Memory B cell (primary cell): ENCODE results near the gene SLC22A23.
A peak's percentile ranks its signal among the peaks of the same experiment; 100 is the strongest.

ENCODE experiments used
- ATAC-seq: fragments of 150-1000 bp; cut with Tn5 transposase; 2 replicates; pipeline ENCODE4 v1.10.0; 2021; ENCODE audit warnings: low read depth, mild to moderate bottlenecking, moderate library complexity
- DNase-seq, 2 donors: peaks; one replicate each; pipeline ENCODE4 v3.0.0; 2022; ENCODE audit warnings: low spot score in 2 of 2
- H3K27ac Mint-ChIP-seq: one replicate; pipeline ENCODE4 v1.8.0; 2022; ENCODE audit warnings: mild to moderate bottlenecking, moderate library complexity, mixed read lengths
- H3K27me3 Mint-ChIP-seq: one replicate; pipeline ENCODE4 v1.8.0; 2022; ENCODE audit warnings: mixed read lengths
- H3K36me3 Mint-ChIP-seq: one replicate; pipeline ENCODE4 v1.8.0; 2022; ENCODE audit warnings: mild to moderate bottlenecking, mixed read lengths
- H3K4me1 Mint-ChIP-seq: one replicate; pipeline ENCODE4 v1.8.0; 2022; ENCODE audit warnings: mixed read lengths
- H3K4me3 Mint-ChIP-seq: one replicate; pipeline ENCODE4 v1.8.0; 2022; ENCODE audit warnings: mild to moderate bottlenecking, moderate library complexity, mixed read lengths
- H3K9me3 Mint-ChIP-seq: one replicate; pipeline ENCODE4 v1.8.0; 2022; ENCODE audit warnings: mixed read lengths

The SLC22A23 gene

DNA sequence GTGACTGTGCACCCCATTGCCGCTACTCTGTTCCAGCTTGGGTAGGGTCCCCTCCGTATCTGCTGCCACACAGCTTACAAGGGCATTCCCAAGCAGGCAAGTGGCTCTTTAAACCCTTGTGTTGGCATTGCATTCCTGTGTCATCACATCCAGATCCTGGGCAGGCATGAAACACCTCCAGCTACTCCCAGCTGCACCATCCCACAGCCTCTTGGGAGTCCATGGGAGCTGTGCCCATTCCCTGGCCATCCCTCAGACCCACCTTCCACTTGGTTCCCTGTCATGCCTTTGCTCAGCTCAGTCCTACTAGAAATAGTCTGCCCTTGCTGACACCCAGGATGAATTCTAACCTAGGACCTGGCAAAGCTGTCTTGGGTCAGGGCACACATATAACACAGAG, 110.4 kb downstream of the SLC22A23 start:
- H3K4me3 Mint-ChIP-seq = no peak overlapping the region
- no peaks in the 10 kb centered on the region for H3K36me3 Mint-ChIP-seq
- peaks cover 16% of the 10 kb centered on the region for H3K27me3 Mint-ChIP-seq
- ATAC-seq = no peak
- peaks cover 5% of the 10 kb centered on the region for H3K4me1 Mint-ChIP-seq
- no peaks in the 10 kb centered on the region for H3K9me3 Mint-ChIP-seq
- no peak for DNase-seq
- no peak overlapping the region for H3K27ac Mint-ChIP-seq

DNA sequence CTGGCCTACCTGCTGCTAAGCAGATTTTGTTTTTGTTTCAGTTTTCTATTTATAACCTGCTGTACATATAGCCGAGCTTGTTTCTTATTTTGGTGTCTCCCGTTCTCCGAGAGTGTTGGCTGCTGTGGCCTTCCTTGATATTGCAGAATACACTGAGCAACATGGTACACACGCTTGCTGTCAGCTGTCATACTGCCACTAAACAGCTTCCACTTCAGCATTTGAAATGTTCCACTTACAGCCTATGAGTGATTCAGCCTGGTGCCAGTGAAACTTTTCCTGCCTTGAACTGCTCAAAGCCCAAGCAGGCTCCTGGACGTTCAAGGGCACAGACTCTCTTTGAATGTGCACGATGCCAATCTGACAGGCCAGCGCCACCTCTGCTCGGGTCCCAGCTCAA, 111.0 kb downstream of the SLC22A23 start:
- Mint-ChIP-seq H3K9me3 (no peaks in the 10 kb centered on the region), H3K27me3 (peaks cover 19% of the 10 kb centered on the region), H3K36me3 (no peaks in the 10 kb centered on the region), H3K27ac (no peak overlapping the region), H3K4me1 (peaks cover 5% of the 10 kb centered on the region), H3K4me3 (no peak overlapping the region)
- DNase-seq (no peak), ATAC-seq (no peak)

DNA sequence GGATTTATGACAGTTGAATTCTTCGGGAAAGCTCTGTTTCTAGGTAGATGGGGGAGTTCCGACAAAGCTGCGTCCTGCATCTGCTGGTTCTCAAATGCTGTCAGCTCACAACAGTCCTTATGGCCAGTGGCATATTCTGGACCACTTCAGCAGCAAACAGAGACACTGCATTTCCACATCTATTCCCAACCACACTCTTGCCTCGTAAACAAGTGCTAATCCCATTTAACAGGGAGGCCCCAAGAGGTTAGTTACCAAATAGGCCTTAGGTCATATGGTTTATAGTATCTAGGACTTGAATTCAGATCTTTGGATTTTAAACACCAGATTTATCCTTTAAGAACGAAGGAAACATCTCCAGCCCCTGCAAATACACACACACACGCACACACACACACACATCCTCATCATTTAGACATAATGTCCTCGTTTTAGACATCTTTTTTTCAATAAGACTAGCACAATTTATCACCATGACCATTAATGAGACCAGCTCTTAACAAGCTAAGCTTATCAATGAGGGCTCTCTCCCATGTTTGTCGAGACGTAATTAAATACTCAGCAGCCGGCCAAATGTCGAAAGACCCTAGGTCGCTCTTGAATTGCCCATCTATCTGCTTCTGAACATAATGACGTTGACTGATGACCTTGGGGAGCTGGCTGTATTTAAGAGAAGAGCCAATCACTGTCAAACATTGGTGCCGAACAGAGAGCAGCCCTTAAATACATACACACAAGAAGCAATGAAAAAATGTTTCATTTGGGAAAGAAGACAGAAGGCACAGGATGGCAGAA, 113.6 kb downstream of the SLC22A23 start:
- ATAC-seq = no peak
- H3K4me1 Mint-ChIP-seq = peaks cover 5% of the 10 kb centered on the region
- H3K4me3 Mint-ChIP-seq = no peak overlapping the region
- H3K36me3 Mint-ChIP-seq = no peaks in the 10 kb centered on the region
- H3K27me3 Mint-ChIP-seq = peaks cover 10% of the 10 kb centered on the region
- no peak overlapping the region for H3K27ac Mint-ChIP-seq
- DNase-seq = no peak
- H3K9me3 Mint-ChIP-seq = no peaks in the 10 kb centered on the region

DNA sequence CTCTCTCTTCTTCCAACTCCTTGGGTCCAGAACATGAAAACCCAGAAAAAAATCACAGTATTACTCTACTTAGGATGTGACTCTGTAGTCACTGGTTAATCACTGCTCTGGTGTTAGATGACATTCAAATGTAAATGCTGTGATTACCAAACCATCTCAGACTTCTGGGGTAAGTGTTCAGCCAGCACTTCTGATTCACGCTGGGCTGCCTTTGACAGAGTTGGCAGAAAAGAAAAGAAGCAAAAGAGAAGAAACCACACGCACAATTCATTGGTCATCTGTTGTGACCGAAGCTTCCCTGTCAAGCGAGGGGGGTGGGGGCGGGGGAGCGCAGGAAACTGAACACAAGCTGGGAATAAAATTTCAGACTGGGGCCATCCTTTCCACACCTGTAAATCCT, 115.4 kb downstream of the SLC22A23 start:
- peaks cover 12% of the 10 kb centered on the region for H3K4me1 Mint-ChIP-seq
- ATAC-seq (no peak), DNase-seq (no peak)
- H3K4me3 Mint-ChIP-seq = no peak overlapping the region
- no peak overlapping the region for H3K27ac Mint-ChIP-seq
- peaks cover 9% of the 10 kb centered on the region for H3K27me3 Mint-ChIP-seq
- no peaks in the 10 kb centered on the region for H3K36me3 Mint-ChIP-seq
- no peaks in the 10 kb centered on the region for H3K9me3 Mint-ChIP-seq

DNA sequence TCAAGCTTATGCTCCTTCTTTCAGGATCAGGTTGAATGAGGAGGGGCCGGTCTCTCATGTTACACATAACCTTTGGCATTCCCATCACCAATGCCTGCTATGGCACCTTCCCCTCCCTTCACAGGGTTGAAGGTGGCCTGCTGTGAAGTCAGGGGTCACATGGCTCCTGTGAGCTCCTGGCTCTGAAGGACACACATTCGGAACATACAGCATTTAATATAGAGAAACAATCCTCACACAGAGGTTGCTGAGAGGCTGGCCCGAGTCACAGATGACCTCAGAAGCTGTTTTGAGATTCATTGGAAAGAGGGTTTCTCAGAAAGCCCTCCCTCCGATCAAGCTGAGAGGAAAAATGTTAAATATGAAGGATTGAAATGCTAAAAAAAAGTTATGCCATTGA, 116.0 kb downstream of the SLC22A23 start:
- DNase-seq (no peak), ATAC-seq (no peak)
- peaks cover 12% of the 10 kb centered on the region for H3K27me3 Mint-ChIP-seq
- H3K27ac Mint-ChIP-seq = no peak overlapping the region
- no peak overlapping the region for H3K4me3 Mint-ChIP-seq
- H3K9me3 Mint-ChIP-seq = no peaks in the 10 kb centered on the region
- H3K36me3 Mint-ChIP-seq = no peaks in the 10 kb centered on the region
- H3K4me1 Mint-ChIP-seq = peaks cover 9% of the 10 kb centered on the region

DNA sequence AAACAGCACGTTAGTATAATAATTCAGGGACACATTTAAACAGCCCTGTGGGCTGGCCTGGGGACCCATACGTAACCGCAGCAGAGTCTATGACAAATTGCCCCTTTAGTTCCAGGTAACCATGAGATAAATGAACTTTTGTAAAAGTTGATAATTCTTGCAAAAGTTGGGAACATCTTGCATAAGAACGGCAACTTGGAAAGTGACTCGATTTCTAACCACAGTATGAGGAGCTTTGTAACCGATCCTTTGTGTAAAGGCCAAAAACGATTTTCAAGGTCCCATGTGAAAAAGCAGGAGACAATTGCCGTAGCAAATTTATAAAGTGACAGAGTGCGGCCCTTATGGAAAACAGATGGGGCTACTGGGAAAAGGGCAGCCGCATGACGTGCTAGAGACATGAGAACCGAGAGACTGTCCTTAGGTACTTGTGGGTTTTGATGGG, 116.5 kb downstream of the SLC22A23 start:
- peaks cover 7% of the 10 kb centered on the region for H3K4me1 Mint-ChIP-seq
- no peak overlapping the region for H3K27ac Mint-ChIP-seq
- peaks cover 12% of the 10 kb centered on the region for H3K27me3 Mint-ChIP-seq
- no peaks in the 10 kb centered on the region for H3K36me3 Mint-ChIP-seq
- no peaks in the 10 kb centered on the region for H3K9me3 Mint-ChIP-seq
- ATAC-seq = no peak
- DNase-seq = no peak
- no peak overlapping the region for H3K4me3 Mint-ChIP-seq

DNA sequence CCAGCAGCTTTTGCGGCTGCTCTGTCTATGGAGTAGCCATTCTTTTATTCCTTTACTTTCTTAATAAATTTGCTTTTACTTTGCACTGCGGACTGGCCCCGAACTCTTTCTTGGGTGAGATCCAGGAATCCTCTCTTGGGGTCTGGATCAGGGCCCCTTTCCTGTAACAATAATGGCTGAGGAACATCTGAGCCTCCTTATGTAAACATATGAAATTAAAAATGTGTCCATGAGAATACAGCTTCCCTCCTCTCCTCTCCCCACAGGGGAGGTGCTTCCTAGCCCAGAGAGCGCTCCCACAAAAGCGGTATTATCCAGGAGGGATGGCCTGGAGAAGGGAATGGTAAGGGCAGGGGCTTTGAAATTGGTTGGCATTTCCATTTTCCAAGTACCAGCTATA, 117.0 kb downstream of the SLC22A23 start:
- H3K4me3 Mint-ChIP-seq = no peak overlapping the region
- H3K4me1 Mint-ChIP-seq = peaks cover 7% of the 10 kb centered on the region
- no peaks in the 10 kb centered on the region for H3K36me3 Mint-ChIP-seq
- ATAC-seq (no peak), DNase-seq (no peak)
- H3K27ac Mint-ChIP-seq = no peak overlapping the region
- H3K9me3 Mint-ChIP-seq = no peaks in the 10 kb centered on the region
- peaks cover 14% of the 10 kb centered on the region for H3K27me3 Mint-ChIP-seq

DNA sequence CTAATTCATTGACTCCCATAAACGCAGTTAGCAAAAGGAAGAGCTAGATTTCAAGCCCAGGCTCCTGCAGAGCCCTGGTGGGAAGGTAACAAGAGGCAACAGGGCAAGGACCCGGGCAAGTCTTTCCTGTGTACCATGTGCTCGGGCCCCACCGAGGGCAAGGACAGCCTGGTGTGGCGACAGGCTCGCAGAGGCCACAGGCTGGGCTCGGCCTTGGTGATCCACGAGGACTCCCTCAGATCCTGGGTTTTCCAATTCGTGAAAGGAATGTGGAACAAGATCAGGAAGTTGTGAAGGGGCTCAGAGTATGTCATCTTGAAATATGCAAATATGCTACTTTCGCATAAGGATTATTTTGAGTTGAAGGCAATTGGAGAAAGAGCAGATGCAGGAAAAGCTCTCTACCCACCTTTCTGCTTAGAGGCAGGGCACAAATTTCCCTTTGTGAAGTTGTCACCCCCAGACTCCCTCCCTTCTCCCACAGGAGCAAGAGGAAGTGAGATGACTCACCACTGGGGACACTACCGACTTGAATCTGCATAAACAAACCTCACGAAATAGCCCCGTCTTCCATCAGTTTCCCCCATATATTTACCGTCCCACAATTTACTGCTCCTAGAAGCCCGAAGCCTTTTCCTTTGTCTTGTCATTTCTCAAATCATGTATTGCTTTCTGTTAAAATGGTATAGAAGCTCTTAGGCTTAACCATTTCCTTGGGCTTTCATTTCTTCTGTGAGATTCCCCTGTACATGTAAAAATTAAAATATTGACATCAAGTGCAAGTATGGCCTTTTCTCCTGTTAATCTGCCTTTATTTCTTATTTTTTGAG, 119.1 kb downstream of the SLC22A23 start:
- ATAC-seq = no peak
- no peak for DNase-seq
- Mint-ChIP-seq H3K9me3 (no peaks in the 10 kb centered on the region), H3K27me3 (peaks cover 22% of the 10 kb centered on the region), H3K27ac (no peak overlapping the region), H3K4me3 (peak overlapping the region; percentile 77), H3K4me1 (peaks cover 12% of the 10 kb centered on the region), H3K36me3 (no peaks in the 10 kb centered on the region)

DNA sequence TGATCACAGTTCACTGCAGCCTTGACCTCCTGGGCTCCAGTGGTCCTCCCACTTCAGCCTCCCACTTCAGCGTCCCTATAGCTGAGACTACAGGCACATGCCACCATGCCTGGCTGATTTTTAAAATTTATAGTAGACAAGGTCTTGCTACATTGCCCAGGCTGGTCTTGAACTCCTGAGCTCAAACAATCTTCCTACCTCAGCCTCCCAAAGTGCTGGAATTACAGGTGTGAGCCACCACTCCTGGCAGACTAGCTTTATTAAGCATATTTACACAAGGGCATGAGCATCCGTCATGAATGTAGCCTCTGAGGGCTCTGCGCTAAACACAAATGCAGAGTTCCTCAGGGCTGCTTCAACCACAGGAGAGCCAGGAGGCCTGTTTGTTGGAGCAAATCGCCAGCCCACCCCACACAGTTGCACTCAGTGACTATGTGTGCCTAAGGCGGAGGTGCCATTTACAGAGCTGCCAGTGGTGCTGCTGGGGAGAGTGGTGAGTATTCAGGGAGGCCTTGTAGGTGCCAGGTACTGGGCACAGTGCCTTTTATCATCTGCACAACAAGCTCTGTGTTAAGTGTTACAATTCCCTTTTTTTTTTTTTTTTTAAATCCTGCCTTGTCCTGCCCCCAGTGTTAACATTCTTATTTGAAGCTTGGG, 119.9 kb downstream of the SLC22A23 start:
- H3K27me3 Mint-ChIP-seq = peaks cover 25% of the 10 kb centered on the region

DNA sequence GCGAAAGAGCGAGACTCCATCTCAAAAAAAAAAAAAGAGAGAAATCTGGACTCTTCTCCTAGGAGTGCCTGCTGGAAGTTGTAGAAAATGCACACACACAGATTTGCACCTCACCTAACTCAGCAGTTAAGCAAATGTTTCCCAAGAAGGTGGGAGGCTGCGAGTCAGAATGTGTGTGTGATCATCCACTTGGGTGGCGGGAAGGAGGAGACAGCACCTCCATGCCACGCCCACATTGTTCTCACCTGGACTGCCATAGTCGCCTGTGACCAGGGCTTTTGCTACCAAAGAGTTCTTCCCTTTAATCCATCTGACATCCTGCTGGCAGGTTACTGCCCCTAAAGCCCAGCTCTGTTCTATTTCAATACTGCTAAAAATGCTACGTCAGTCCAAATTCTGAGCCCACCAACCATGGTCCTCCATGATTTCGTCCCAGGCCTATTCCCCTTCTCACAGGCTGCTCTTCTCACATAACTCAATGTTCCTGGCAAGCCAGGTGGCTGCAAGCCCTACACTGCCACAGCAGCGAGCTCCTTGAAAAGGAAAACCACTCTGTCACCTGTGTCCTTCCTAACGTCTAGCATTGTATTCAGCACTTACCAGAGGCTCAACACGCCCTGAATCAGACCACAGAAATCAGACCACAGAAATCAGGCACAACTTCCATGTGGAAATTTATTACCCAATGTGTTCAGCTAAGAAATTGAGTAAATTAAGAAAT, 120.6 kb downstream of the SLC22A23 start:
- H3K27me3 Mint-ChIP-seq = peaks cover 23% of the 10 kb centered on the region
- H3K4me3 Mint-ChIP-seq = no peak overlapping the region
- DNase-seq (no peak), ATAC-seq (no peak)
- no peak overlapping the region for H3K27ac Mint-ChIP-seq
- H3K4me1 Mint-ChIP-seq = peaks cover 12% of the 10 kb centered on the region
- H3K9me3 Mint-ChIP-seq = no peaks in the 10 kb centered on the region
- no peaks in the 10 kb centered on the region for H3K36me3 Mint-ChIP-seq

More for the DNA sequence above, 119.9 kb downstream of the SLC22A23 start:
- no peak overlapping the region for H3K4me3 Mint-ChIP-seq
- DNase-seq (no peak), ATAC-seq (no peak)
- H3K4me1 Mint-ChIP-seq = peaks cover 12% of the 10 kb centered on the region
- no peak overlapping the region for H3K27ac Mint-ChIP-seq
- H3K9me3 Mint-ChIP-seq = no peaks in the 10 kb centered on the region
- H3K36me3 Mint-ChIP-seq = no peaks in the 10 kb centered on the region

DNA sequence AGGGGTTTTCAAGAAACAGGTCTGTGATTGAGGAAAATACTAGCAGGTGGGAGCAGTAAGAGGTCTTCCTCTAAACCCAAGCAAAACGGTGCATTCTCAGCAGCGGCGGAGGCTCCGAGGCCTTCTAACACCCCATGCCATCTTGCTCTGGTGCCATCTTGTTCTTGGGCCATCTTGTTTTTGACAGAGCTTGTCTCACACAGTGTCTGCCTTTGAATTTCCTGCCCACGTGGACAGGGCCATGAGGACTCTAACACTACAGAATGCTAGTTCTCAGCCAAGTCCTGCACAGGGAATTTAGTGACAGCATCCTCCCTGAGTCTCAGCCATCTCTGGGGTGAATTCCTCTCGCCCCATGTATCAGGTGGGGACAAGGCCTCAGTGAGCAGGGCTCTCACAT, 121.7 kb downstream of the SLC22A23 start:
- no peak overlapping the region for H3K27ac Mint-ChIP-seq
- H3K4me3 Mint-ChIP-seq = no peak overlapping the region
- DNase-seq (no peak), ATAC-seq (no peak)
- peaks cover 27% of the 10 kb centered on the region for H3K27me3 Mint-ChIP-seq
- no peaks in the 10 kb centered on the region for H3K36me3 Mint-ChIP-seq
- H3K4me1 Mint-ChIP-seq = peaks cover 12% of the 10 kb centered on the region
- no peaks in the 10 kb centered on the region for H3K9me3 Mint-ChIP-seq

DNA sequence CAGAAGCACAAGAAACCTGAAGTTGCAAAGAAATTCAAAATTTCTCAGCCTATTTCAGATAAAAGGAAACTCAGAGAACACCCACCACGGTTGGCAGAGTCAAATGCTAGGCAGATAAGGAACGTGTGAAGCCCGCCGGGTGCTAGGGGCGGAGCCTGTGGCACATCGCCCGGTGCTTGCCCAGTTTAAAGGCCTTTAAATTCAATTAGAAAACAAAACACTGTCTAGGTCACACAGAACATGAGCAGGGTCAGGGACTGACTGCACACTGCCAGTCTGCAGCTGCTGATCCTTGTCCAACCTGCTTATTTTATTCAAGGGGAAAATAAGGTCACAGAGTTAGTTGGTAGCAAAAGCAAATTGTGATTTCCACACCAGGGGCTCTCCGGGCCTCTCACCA, 122.3 kb downstream of the SLC22A23 start:
- Mint-ChIP-seq H3K27ac (no peak overlapping the region), H3K4me1 (peaks cover 12% of the 10 kb centered on the region), H3K27me3 (peaks cover 27% of the 10 kb centered on the region), H3K4me3 (no peak overlapping the region), H3K9me3 (no peaks in the 10 kb centered on the region), H3K36me3 (no peaks in the 10 kb centered on the region)
- no peak for ATAC-seq
- no peak for DNase-seq

DNA sequence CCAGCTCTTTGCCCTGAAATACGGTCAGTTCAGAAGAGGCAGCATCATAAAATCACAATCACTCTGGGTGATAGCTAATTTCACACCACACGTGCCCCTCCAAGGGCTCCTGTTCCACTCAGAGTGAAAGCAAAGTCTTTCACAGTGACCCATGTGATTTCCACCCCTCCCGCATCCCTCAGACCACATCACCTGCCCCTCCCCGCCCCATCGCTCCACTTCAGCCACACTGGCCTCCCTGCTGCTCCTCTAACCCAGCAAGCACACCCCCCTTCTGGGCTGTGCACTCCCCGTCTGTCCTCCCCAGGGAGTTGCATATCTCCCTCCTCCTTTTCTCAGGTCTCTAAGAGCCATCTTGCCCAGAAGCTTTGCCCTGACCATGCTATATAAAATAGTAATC, 123.6 kb downstream of the SLC22A23 start:
- DNase-seq = no peak
- Mint-ChIP-seq H3K27me3 (peaks cover 27% of the 10 kb centered on the region), H3K27ac (no peak overlapping the region), H3K9me3 (no peaks in the 10 kb centered on the region), H3K4me3 (peak overlapping the region; percentile 8), H3K4me1 (peaks cover 12% of the 10 kb centered on the region), H3K36me3 (no peaks in the 10 kb centered on the region)
- no peak for ATAC-seq

DNA sequence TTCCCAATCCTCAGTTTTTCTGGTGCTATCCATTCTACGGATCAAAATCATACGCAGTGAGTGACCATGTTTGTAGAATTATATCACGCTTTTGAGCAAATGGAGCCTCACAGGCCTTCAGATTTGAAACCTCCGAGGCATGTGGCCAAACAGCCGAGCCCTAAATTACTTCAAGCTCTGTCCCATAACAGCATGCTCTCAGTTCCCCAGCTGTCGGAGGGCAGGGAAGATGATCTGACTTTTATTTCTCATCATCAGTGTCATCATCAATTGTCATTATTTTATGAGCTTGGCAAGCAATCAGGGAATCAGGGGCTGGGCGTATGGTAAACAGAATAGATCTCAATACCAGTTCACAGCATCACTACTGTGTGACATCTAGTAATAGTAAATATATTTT, 124.9 kb downstream of the SLC22A23 start:
- H3K36me3 Mint-ChIP-seq = no peaks in the 10 kb centered on the region
- no peak overlapping the region for H3K4me3 Mint-ChIP-seq
- H3K27ac Mint-ChIP-seq = no peak overlapping the region
- H3K4me1 Mint-ChIP-seq = peaks cover 5% of the 10 kb centered on the region
- H3K27me3 Mint-ChIP-seq = peaks cover 26% of the 10 kb centered on the region
- DNase-seq (no peak), ATAC-seq (no peak)
- no peaks in the 10 kb centered on the region for H3K9me3 Mint-ChIP-seq
